SHP77 (cell line): ENCODE measurements around the gene SLF2.
A peak's percentile ranks its signal among the peaks of the same experiment; 100 is the strongest.

Experiments used
- DNase-seq, 2 experiments: peaks; one replicate each; lab custom pipeline; 2025; lab: John Stamatoyannopoulos, UW

SLF2 gene, protein sequence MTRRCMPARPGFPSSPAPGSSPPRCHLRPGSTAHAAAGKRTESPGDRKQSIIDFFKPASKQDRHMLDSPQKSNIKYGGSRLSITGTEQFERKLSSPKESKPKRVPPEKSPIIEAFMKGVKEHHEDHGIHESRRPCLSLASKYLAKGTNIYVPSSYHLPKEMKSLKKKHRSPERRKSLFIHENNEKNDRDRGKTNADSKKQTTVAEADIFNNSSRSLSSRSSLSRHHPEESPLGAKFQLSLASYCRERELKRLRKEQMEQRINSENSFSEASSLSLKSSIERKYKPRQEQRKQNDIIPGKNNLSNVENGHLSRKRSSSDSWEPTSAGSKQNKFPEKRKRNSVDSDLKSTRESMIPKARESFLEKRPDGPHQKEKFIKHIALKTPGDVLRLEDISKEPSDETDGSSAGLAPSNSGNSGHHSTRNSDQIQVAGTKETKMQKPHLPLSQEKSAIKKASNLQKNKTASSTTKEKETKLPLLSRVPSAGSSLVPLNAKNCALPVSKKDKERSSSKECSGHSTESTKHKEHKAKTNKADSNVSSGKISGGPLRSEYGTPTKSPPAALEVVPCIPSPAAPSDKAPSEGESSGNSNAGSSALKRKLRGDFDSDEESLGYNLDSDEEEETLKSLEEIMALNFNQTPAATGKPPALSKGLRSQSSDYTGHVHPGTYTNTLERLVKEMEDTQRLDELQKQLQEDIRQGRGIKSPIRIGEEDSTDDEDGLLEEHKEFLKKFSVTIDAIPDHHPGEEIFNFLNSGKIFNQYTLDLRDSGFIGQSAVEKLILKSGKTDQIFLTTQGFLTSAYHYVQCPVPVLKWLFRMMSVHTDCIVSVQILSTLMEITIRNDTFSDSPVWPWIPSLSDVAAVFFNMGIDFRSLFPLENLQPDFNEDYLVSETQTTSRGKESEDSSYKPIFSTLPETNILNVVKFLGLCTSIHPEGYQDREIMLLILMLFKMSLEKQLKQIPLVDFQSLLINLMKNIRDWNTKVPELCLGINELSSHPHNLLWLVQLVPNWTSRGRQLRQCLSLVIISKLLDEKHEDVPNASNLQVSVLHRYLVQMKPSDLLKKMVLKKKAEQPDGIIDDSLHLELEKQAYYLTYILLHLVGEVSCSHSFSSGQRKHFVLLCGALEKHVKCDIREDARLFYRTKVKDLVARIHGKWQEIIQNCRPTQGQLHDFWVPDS

GRCh38 chr10:100912605-100913469, at the start of gene SLF2:
TSS of gene SLF2 (plus strand) at chr10:100912963. CDS start at chr10:100913111, 148 bp downstream.
- peak; percentile 97 to 98 for DNase-seq

DNA sequence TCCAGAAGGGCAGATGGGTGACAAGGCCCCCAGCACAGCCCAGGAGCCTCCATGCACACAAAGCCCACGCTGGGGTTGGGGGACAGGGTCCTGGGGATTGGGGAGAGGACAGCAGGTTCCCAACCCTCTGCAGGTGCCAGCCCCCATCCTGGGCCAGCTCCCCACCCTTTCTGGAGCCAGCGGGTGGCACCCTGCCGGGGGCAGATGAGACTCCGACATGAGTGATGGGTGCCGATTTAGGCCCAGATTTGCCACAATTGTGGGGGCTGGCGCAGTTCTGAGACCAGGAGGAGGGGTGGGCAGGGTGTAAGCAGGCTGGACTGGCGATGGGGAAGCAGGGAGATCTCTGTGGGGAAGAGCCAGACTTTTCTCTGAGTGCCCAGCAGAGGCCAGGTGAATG, 49.3 kb upstream of the SLF2 start:
- DNase-seq = no peak

DNA sequence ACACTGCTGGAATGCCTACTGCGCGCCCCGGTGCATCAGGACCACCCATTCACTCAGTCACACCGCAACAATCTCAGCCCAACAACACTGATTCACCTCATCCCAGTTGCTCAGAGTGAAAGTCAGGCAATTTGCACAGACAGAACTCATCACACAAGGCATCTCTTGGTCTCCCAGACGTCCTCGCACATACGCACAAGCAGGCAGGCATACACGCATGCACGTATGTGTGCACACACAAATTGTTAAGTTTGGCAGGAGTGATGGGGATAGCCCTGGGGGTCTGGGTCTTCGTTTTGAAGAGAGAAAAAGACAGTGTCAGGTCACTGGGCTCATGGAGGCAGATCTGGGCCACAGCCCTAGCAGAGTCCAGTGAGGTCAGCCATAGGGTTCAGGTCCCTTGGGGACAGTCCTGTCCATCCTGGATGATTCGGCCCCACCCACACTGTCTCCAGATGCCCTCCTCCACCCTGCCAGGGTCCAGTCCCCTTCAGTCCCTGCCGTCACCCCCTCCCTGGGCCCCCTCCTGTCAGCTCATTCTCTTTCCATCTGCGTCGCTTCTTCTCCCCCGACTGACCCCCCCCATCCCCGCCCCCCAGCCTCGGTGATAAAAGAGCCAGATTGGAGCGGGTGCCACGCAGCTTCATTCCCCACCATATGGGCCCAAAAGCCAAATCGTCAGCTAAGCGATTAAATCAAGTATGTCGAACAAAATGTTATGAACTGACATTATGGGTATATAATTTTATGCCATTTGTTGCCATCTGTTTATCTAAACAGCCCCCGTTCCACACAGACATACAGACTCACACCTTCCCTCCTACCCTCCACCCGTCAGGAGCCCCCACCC, 48.5 kb upstream of the SLF2 start:
- no peak for DNase-seq

- DNase-seq = no peak
Measured at GRCh38 chr10:100864978-100865377, 47.8 kb upstream of the SLF2 start.

GRCh38 chr10:100866010-100866409, 46.8 kb upstream of the SLF2 start:
- no peak for DNase-seq

DNA sequence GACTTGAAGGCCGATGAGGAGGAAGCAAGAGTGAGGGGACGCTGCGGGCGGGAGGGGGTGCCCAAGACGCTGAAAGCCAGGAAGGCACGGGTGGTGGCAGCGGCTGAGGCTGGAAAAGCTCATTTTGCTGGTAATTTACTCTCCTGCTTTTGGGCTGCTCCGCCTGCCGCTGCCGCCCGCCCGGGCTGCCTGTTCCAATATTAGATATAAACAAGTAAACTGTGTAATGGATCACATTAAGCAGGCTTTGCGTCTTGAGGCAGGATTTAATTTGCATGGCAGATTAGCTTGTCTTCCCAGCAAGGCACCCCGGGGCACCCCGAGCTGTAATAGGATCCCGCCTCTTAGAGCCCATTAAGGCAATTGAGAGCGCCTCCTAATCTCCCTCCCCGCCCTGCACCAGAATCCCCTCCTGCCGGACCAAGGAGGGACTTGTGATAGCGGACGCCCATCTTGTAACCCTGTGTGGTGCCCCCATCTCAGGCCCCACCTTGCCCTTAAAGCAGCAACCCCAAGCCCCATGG, 46.1 kb upstream of the SLF2 start:
- no peak for DNase-seq

DNA sequence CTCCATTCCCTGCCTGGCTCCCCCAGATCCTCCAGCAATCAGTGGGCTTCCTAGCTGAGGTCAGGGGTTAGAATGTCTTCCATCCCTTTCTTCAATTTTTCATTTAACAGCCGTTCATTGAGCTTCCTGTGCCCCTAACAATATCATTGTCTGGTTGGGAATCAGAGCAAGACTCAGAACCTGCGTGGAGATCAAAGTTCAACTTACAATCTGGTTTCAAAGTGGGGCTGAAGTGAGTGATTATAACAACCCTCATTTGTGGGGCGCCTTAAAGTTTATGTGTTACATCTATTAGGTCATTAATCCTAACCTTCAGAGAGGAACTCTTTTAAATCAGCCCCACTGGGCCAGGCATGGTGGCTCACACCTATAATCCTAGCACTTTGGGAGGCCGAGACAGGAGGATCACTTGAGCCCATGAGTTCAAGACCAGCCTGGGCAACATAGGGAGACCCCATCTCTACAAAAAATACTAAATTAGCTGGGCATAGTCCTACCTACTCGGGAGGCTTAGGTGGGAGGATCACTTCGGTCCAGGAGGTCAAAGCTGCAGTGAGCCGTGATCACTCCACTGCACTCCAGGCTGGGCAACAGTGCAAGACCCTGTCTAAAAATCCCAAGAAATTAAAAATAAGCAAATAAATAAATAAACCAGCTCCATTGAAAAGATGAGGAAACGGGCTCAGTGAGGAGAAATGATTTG, 45.4 kb upstream of the SLF2 start:
- DNase-seq = no peak

DNA sequence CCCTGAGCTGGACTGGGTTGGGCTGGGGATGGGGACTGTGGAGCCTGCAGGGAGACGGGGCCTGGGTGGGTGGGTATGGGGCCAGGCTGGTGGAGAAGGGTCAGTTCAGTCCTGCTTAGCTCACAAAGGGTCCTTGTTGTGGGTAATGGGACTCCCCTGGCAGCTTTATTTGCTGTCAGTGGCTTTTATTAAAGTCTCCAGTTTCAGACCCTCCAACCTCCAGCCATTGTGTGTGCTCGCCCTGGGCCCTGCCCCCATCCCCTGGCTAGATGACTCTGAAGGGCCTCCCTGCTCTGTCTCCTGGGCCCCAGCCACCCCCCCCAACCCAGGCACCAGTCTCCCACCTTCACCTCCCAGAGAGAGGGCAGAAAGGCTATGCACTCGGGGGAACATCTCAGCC, 44.4 kb upstream of the SLF2 start:
- no peak for DNase-seq

- DNase-seq = no peak
Measured at GRCh38 chr10:100869399-100869798, 43.4 kb upstream of the SLF2 start.

DNA sequence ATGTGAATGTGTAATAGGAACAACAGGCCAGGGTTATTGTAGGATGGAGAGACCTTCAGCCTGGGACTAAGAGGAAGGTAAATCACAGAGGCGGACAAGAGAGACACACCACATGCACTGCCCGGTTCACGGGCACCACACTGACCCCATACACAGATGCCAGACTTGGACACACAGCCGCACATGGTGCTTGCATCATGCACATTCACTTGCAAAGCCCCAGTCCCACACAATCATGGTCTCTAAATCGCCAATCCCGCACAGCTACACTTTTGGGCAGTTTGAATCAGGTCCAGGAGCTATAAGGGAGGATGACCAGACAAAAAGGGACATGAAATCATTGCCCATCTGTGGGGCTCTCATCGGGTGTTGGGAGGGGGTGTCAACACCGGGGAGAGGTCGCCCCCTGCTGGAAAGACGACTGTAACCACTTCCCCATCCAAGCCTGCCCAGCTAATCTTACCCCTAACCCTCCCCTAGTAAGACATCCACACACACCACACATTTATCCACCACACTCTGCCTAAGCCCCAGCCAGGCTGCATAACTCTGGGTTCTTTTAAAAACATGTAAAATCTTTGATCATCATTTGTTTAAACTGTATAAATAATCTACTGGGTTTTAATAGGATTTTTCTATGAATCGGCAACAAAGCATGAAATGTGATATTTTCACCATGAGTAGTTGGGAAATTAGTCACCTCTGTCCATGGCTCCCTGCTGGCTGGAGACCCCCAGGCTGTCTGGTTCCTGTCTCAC, 40.5 kb upstream of the SLF2 start:
- peak; percentile 32 to 48 for DNase-seq

GRCh38 chr10:100873146-100873826, 39.5 kb upstream of the SLF2 start:
- DNase-seq = no peak

GRCh38 chr10:100873827-100874326, 38.9 kb upstream of the SLF2 start:
- no peak for DNase-seq

DNA sequence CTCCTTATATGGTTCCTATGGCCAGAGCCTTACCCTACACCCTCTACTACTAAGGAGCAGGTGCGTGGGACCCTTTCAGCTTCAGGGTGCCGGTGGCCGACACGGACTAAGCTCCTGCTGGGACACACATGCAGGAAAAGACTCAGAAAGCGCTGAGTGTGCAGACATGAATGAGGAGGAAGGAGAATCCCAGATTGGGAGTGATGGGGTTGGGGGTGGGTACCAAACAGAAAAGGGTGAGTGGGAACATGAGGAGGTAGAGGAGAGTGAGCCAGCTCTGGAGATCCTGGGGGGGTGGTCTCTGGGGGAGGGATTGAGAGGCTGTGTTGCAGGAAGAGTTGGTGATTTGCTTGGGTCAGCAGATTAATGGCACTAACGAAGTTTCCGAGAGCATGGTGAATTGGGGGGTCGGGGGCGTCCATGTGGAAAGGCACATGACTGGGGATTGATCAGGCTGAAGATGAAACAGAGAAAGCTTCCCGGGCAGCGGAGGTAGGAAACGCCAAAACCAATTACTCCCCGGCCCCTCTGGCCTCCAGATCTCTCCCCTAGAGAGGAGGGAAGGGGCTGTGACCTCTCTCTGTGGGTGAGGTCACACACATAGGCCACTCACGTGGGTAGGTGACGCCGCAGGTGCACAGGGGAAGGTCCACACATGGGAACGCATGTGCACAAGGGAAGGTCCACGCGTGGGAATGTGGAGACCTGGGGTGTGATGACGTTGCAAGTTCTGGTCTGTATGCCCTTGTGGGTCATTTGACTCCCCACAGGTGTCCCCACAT, 37.9 kb upstream of the SLF2 start:
- no peak for DNase-seq

- no peak for DNase-seq
Measured at GRCh38 chr10:100875484-100876166, 37.1 kb upstream of the SLF2 start.

- no peak for DNase-seq
Measured at GRCh38 chr10:100876585-100877460, 35.9 kb upstream of the SLF2 start.

DNA sequence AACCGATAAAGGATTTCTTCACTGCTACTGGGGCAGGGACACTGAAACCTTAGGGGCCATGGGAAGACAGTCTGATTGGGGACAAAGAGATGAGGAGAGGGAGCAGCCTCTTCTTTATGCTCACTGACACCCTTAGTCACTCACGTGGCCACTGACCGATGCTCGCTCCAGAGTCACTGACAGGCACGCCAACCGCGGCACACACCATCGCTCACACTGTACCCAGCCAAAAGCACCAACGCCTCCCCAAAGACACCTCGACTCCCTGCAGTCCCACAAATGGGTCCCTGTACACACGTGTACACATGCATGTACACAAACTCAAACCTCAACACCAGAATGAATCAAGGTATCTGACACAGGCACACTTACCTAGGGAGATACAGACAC, 35.3 kb upstream of the SLF2 start:
- DNase-seq = no peak
